Measurements from ENCODE around the gene THAP9.

GRCh38 chr4:82909326-82909725 is 8.8 kb downstream of the THAP9 start:
- no peak for TF ChIP-seq RFX5 (IDR thresholded peaks at IDR 0.05)
- TF ChIP-seq CTCF (IDR thresholded peaks at IDR 0.05): no peak
